OCI-LY7 (cell line): Measurements from ENCODE around the gene TP73.

ENCODE experiments used
- CTCF ChIP-seq: fragments of 200-600 bp; sonication (generic); conservative IDR thresholded peaks from 2 replicates; pipeline ENCODE4 v1.5.1; 2014; ENCODE audit warnings: mild to moderate bottlenecking, antibody characterized with exemption, low read length, moderate library complexity, mixed read lengths
- EZH2phosphoT487 ChIP-seq: fragments of 200-600 bp; sonication (generic); IDR thresholded peaks from 2 replicates; pipeline ENCODE4 v1.6.1; 2018; ENCODE audit warnings: low read depth, borderline replicate concordance, mild to moderate bottlenecking, mixed run types, antibody characterized with exemption, low read length, moderate library complexity, mixed read lengths

GRCh38 chr1:3746389-3746829 lies 94.1 kb downstream of the TP73 start:
- no peak for TF ChIP-seq CTCF
- TF ChIP-seq EZH2phosphoT487 = no peak
